GM19238 (cell line): ENCODE measurements around the gene SHB.
A peak's percentile ranks its signal among the peaks of the same experiment; 100 is the strongest.

ENCODE experiments used
- DNase-seq: peaks from one replicate; pipeline ENCODE4 v3.0.0; 2011; ENCODE audit warnings: low spot score; ENCODE audit not compliant: insufficient read length

SHB gene

GRCh38 chr9:38008168-38009034, 60.6 kb downstream of the SHB start:
- peak; percentile 64 for DNase-seq

- no peak for DNase-seq
Measured at GRCh38 chr9:38007016-38007415, 62.0 kb downstream of the SHB start.

- no peak for DNase-seq
Measured at GRCh38 chr9:38006163-38006562, 62.9 kb downstream of the SHB start.

- DNase-seq = no peak
Measured at GRCh38 chr9:38004809-38005560, 64.0 kb downstream of the SHB start.

GRCh38 chr9:38003946-38004808, 64.8 kb downstream of the SHB start:
- no peak for DNase-seq

- no peak for DNase-seq
Measured at GRCh38 chr9:38003230-38003629, 65.8 kb downstream of the SHB start.

- no peak for DNase-seq
Measured at GRCh38 chr9:38001430-38001829, 67.6 kb downstream of the SHB start.

- DNase-seq = no peak
Measured at GRCh38 chr9:38000735-38001134, 68.3 kb downstream of the SHB start.

GRCh38 chr9:38000332-38000731, 68.7 kb downstream of the SHB start:
- DNase-seq = no peak

GRCh38 chr9:37999588-38000189, 69.3 kb downstream of the SHB start:
- no peak for DNase-seq

GRCh38 chr9:37998881-37999587, 70.0 kb downstream of the SHB start:
- no peak for DNase-seq

- no peak for DNase-seq
Measured at GRCh38 chr9:37997636-37998374, 71.2 kb downstream of the SHB start.

- DNase-seq = no peak
Measured at GRCh38 chr9:37996819-37997217, 72.2 kb downstream of the SHB start.

- DNase-seq = no peak
Measured at GRCh38 chr9:37995961-37996818, 72.8 kb downstream of the SHB start.

GRCh38 chr9:37995348-37995737, 73.7 kb downstream of the SHB start:
- no peak for DNase-seq

- peak; percentile 56 for DNase-seq
Measured at GRCh38 chr9:37994639-37995347, 74.2 kb downstream of the SHB start.

- no peak for DNase-seq
Measured at GRCh38 chr9:37992924-37993349, 76.1 kb downstream of the SHB start.

GRCh38 chr9:37990404-37991015, 78.5 kb downstream of the SHB start:
- DNase-seq = no peak
